HEK293T (cell line): ENCODE results near the gene TRAPPC13.

Source experiments
- BHLHE40 ChIP-seq: fragments of 450-650 bp; IDR thresholded peaks from 2 replicates; pipeline ENCODE4 v1.6.1; 2016; ENCODE audit warnings: mild to moderate bottlenecking, moderate library complexity, borderline replicate concordance
- CTBP1 ChIP-seq: fragments of 450-650 bp; IDR thresholded peaks from 2 replicates; pipeline ENCODE4 v1.6.1; 2016; ENCODE audit warnings: borderline replicate concordance
- ELF4 ChIP-seq: fragments of 450-650 bp; IDR thresholded peaks from 2 replicates; pipeline ENCODE4 v1.6.1; 2017; ENCODE audit warnings: antibody characterized with exemption
- SUZ12 ChIP-seq: fragments of 450-650 bp; IDR thresholded peaks from 2 replicates; pipeline ENCODE4 v1.6.1; 2016; ENCODE audit warnings: mild to moderate bottlenecking
- ZNF384 ChIP-seq: fragments of 450-650 bp; IDR thresholded peaks from 2 replicates; pipeline ENCODE4 v1.6.1; 2016
- TF ChIP-seq, protein P1 (sequence below): fragments of 450-650 bp; IDR thresholded peaks from 2 replicates; pipeline ENCODE4 v1.6.1; 2016

DNA sequence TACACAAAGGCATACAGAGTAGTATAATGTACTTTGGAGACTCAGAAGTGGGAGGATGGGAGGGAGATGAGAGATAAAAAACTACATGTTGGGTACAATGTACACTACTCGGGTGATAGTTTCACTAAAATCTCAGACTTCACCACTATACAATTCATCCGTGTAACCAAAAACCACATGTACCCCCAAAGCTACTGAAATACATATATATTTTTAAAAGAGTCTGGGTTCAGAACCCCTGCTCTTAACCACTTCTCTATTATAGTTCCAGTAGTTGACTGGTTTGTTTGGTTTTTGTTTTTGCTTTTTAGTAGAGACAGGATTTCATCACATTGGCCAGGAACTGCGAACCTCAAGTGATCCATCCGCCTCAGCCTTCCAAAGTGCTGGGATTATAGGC, 74.5 kb downstream of the TRAPPC13 start:
- no peak for TF ChIP-seq BHLHE40
- TF ChIP-seq ELF4, result no peak
- TF ChIP-seq ZNF384, result no peak
- TF ChIP-seq SUZ12, result no peak
- TF ChIP-seq CTBP1, result no peak
- TF ChIP-seq, protein P1, sequence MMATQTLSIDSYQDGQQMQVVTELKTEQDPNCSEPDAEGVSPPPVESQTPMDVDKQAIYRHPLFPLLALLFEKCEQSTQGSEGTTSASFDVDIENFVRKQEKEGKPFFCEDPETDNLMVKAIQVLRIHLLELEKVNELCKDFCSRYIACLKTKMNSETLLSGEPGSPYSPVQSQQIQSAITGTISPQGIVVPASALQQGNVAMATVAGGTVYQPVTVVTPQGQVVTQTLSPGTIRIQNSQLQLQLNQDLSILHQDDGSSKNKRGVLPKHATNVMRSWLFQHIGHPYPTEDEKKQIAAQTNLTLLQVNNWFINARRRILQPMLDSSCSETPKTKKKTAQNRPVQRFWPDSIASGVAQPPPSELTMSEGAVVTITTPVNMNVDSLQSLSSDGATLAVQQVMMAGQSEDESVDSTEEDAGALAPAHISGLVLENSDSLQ, result no peak
